ENCODE data around the gene MAPT.

The MAPT gene

GRCh38 chr17:45894022-45894784 is at the start of gene MAPT:
TSS of gene MAPT (plus strand) at chr17:45894554. CDS start at chr17:45962338, 67,784 bp downstream.
- DNase-seq (ENCODE audit: low read depth, low spot score) = peak; percentile 37
- H3K27ac ChIP-seq = no peak within 1 kb of the TSS

GRCh38 chr17:45844695-45845375 is 49.5 kb upstream of the MAPT start, which contains the start of gene SPPL2C:
TSS of gene SPPL2C (plus strand) at chr17:45844881. CDS start at chr17:45844907, 26 bp downstream.
- H3K27ac ChIP-seq = no peak within 1 kb of the TSS
- no peak for DNase-seq (ENCODE audit: low read depth, low spot score)

GRCh38 chr17:45845376-45846185 is 48.8 kb upstream of the MAPT start:
- no peak overlapping the region for H3K27ac ChIP-seq
- DNase-seq (ENCODE audit: low read depth, low spot score) = no peak

GRCh38 chr17:45846223-45846622 is 48.1 kb upstream of the MAPT start:
- DNase-seq (ENCODE audit: low read depth, low spot score) = no peak
- H3K27ac ChIP-seq = no peak overlapping the region

GRCh38 chr17:45846646-45847045 is 47.7 kb upstream of the MAPT start:
- DNase-seq (ENCODE audit: low read depth, low spot score) = no peak
- H3K27ac ChIP-seq = no peak overlapping the region

GRCh38 chr17:45847101-45847500 is 47.3 kb upstream of the MAPT start:
- H3K27ac ChIP-seq = no peak overlapping the region
- no peak for DNase-seq (ENCODE audit: low read depth, low spot score)

GRCh38 chr17:45847747-45848146 is 46.6 kb upstream of the MAPT start:
- no peak for DNase-seq (ENCODE audit: low read depth, low spot score)
- H3K27ac ChIP-seq = no peak overlapping the region

GRCh38 chr17:45848405-45848804 is 45.9 kb upstream of the MAPT start:
- no peak overlapping the region for H3K27ac ChIP-seq
- DNase-seq (ENCODE audit: low read depth, low spot score) = no peak

GRCh38 chr17:45848868-45849535 is 45.4 kb upstream of the MAPT start:
- no peak overlapping the region for H3K27ac ChIP-seq
- no peak for DNase-seq (ENCODE audit: low read depth, low spot score)

GRCh38 chr17:45849536-45849990 is 44.8 kb upstream of the MAPT start:
- no peak overlapping the region for H3K27ac ChIP-seq
- DNase-seq (ENCODE audit: low read depth, low spot score) = no peak

GRCh38 chr17:45850011-45850410 is 44.3 kb upstream of the MAPT start:
- DNase-seq (ENCODE audit: low read depth, low spot score) = no peak
- H3K27ac ChIP-seq = no peak overlapping the region

- DNase-seq (ENCODE audit: low read depth, low spot score) = no peak
Observed at GRCh38 chr17:45850468-45850867, 43.9 kb upstream of the MAPT start.

GRCh38 chr17:45851022-45851421 is 43.3 kb upstream of the MAPT start:
- no peak for DNase-seq (ENCODE audit: low read depth, low spot score)
- H3K27ac ChIP-seq = no peak overlapping the region

More at GRCh38 chr17:45850468-45850867, 43.9 kb upstream of the MAPT start:
- H3K27ac ChIP-seq = no peak overlapping the region

GRCh38 chr17:45851464-45851863 is 42.9 kb upstream of the MAPT start:
- DNase-seq (ENCODE audit: low read depth, low spot score) = no peak
- H3K27ac ChIP-seq = no peak overlapping the region

- no peak overlapping the region for H3K27ac ChIP-seq
- DNase-seq (ENCODE audit: low read depth, low spot score) = no peak
Observed at GRCh38 chr17:45851873-45852272, 42.5 kb upstream of the MAPT start.

- DNase-seq (ENCODE audit: low read depth, low spot score) = no peak
Observed at GRCh38 chr17:45852535-45853297, 41.6 kb upstream of the MAPT start.

GRCh38 chr17:45854209-45854608 is 40.1 kb upstream of the MAPT start:
- no peak for DNase-seq (ENCODE audit: low read depth, low spot score)

More at GRCh38 chr17:45852535-45853297, 41.6 kb upstream of the MAPT start:
- H3K27ac ChIP-seq = no peak overlapping the region

GRCh38 chr17:45855691-45856336 is 38.5 kb upstream of the MAPT start:
- H3K27ac ChIP-seq = no peak overlapping the region
- no peak for DNase-seq (ENCODE audit: low read depth, low spot score)

More at GRCh38 chr17:45854209-45854608, 40.1 kb upstream of the MAPT start:
- H3K27ac ChIP-seq = no peak overlapping the region
